SW 1271 (cell line): ENCODE measurements around the gene SCAPER.
"Not testable (repeated sequence)": the region's sequence is repeated elsewhere in the genome, so short reads cannot be mapped to it uniquely, and the experiment has no call there.

Source experiments
- DNase-seq, 2 experiments: peaks; one replicate each; lab custom pipeline; 2025; lab: John Stamatoyannopoulos, UW

Gene SCAPER

DNA sequence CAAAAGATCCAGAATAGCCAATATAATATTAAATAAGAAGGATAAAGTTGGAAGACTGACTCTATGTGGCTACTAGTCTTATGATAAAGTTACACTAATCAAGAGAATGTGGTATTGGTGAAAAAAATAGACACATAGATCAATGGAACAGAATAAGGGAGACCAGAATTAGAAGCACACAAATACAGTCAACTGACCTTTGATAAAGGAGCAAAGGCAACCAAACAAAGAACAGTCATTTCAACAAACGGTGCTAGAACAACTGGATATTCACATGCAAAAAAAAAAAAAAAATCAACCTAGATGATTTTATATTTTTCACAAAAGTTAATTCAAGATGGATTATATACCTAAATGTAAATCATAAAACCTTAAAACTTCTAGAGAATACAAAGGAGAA, 422.1 kb downstream of the SCAPER start:
- DNase-seq = no peak

DNA sequence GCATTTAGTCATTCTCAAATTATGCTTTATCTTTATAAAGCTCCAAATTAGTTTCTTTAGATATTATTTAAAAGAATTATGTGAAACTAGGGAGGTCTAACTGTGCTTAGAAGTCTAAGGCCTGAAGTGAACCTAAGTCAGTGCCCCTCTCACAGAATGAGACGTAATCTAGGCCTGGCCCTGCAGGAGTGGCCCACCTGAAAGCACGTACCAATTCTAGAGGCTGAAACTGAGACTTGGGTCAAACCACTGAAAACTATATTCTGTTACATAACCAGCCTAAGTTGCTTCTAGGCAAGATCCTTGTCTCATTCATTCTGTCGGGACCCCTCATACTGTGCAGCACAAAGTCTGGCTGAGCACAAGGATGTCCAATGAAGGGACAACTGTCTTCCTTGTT, 424.9 kb downstream of the SCAPER start:
- no peak for DNase-seq

DNA sequence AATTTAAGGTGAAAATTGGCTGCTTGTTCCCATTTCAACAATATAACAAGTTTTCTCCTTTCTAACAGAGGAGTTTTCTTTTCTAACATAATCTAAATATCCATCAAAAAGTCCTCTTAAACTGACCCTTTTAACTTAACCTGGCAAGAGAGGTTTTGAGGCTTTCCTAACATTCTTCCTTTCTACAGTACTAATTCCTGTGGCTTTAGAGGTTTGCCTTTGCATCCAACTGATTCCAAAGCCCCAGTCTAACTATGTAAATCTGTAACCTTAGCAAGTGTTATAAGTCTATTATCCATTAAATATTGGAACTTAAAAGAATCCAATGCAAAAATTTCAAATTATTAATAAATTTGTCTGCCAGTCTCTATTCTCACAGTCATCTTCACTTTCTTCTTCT, 434.4 kb downstream of the SCAPER start:
- DNase-seq = no peak

DNA sequence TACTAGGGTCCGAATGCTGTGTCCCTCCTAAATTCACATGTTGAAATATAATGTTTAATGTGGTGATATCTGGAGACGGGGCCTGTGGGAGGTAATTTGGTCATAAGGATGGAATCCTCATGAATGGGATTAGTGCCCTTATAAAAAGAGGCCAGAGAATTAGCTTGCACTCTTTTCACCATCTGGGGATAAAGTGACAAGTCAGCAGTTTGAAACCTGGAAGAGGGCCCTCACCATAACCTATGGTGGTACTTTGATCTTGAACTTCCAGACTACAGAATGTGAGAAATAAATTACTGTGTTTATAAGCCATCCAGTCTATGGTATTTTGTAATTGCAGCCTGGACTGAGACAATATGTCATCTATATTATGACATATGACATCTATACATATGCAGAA, 436.4 kb downstream of the SCAPER start:
- no peak for DNase-seq

DNA sequence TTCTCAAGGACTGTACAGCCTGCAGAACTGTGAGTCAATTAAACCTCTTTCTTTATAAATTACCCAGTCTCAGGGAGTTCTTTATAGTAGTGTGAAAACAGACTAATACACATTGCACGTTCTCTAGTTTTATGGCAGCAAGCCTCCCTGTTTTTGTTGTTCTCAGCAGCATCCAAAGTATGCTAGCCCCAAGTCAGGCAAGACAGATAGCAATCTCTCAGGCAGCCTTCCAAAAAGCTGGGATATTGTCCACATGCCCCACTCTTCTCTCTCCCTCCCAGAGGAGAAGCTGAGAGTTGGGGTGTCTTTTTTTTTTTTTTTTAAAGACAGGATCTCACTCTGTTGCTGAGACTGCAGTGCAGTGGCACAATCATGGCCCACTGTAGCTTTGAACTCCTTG, 438.0 kb downstream of the SCAPER start:
- DNase-seq = no peak

DNA sequence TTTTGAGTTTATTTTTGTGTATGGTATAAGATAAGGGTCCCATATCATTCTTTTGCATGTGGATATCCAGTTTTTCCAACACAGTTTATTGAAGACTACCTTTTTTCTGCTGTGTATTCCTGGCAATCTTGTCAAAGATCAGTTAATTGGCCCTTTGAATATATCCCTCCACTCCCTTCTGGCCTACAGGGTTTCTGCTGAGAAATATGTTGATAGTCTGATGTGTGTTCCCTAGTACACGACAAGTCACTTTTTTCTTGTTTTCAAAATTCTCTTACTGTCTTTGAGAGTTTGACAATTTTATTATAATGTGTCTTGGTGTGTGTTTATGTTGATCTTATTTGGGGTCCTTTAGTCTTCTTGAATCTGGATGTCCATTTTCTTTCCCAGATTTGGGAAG, 439.4 kb downstream of the SCAPER start:
- no peak for DNase-seq

DNA sequence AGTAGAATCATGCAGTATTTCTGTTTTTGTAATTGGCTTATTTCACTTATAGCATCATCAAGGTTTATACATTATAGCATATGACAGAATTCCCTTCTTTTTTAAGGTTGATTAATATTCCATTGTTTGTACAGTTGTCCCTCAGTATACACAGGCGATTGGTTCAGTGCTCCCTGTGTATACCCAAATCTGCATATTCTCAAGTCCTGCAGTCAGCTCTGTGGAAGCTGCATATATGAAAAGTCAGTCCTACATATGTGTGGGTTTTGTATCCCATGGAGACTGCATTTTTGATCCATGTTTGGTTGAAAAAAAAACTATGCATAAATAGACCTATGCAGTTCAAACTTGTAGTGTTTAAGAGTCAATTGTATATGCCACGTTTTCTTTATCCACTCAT, 440.9 kb downstream of the SCAPER start:
- DNase-seq = no peak

DNA sequence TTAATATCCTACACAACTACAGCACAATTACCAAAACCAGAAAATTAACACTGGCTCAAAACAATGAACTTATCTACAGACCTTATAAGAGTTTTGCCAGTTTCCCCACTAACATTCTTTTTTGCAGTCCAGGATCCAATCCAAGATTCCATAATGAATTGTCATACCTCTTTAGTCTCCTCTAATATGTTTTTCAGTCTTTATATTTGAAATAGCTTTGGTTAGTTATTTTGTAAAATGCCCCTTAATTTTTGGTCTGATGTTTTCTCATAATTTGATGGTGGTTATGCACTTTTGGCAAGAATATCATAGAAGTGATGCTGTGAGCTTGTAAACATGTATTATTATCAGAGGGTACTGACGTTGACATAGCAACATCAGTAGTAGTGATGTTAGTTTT, 444.3 kb downstream of the SCAPER start:
- no peak for DNase-seq

DNA sequence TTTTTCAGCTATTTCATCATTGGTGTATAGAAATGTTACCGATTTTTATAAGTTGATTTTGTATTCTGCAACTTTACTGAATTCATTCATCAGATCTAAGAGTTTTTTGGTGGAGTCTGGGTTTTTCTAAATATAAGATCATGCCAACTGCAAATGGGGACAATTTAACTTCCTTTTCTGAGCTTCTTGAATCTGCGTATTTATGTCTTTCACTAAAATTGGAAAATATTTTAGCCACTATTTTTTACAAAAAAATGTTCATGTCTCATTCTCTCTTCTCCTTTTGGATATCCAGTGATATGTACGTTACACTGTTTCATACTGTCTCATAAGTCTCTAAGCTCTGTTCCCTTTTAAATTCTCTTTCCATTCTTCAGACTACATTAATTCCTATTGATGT, 444.8 kb downstream of the SCAPER start:
- DNase-seq = no peak

DNA sequence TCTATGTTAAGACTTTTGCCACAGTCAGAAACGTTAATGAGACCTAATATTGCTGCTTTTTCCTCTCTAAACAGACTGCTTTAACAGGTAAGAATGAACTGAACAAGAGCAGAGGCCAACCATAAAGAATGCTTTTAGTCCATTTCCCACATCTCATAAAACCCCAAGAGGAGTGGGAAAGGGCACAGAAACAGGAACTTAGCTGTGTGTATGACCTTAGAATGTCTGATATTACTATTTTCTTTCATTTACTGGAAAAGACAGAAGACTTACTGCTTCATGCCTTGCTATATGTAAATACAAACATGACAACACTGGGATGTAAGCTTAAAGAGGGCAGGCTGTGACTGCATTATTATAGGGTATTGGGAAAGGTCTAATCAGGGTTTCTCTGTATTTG, 453.6 kb downstream of the SCAPER start:
- DNase-seq = no peak

DNA sequence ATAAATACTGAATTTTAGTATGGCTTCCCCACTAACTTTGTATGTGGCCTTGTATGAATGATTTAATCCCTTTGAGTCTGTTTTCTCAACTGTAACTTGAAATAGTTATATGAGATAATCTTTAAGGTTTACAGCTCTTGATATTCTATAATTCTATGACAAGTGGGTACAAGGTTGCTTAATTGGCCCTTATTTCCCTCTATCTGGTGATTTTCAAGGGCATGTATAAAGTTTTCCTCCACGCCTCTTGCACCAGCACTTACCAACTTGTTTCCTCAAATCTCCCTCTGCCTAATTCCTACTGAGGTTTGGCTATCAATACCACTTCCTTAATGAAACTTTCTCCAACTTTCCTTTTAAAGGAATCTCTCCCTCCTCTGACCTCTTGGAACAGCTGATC, 455.7 kb downstream of the SCAPER start:
- DNase-seq = no peak

DNA sequence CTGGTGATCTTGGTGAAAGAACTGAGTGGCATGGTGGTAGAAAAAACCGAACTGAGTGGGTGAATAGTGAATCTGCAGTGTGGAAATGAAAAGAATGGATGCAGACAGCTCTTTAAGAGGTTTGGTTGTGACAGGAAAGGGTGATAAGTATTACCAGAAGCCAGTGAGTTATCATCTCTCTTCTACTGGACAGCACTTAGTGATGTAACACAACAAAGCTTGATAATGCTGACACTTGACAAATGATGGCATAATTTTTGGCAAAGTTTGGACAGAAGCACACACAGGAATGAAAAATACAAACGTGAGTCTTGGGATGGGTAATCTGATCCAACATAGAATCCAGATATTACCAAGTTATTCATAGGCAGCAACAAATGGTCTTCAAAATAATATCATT, 456.4 kb downstream of the SCAPER start:
- no peak for DNase-seq

DNA sequence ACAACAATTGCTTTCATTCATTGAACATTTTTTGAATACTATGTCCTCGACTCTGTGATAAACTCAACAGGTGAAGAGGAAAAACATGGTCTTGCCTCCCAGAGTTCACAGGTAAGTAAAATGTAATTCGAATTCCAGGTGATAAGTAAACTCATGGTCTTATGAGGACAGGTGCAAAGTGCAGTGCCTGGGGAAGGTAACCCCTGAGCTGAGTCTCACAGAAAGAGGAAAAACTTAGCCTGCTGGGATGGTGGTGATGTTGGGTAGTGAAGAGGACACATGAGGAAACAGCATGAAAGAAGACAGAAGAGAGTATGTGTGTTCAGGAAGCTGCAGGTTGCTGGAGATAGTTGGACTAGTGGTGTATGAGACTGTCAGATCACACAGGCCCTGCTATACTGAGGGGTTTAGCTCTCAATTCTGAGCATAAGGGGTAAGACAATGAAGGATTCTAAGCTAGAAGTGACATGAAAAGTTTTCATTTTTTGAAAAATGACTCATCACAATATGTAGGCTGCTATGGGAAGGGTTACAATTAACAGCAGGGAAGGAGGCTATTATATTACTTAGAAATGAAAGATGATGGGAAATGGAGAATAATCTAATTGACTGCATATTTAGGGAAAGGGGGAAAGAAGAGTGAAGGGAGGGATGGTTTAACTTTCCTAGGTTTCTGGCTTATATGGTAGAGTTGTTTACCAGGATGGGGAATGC, 457.3 kb downstream of the SCAPER start:
- no peak for DNase-seq

DNA sequence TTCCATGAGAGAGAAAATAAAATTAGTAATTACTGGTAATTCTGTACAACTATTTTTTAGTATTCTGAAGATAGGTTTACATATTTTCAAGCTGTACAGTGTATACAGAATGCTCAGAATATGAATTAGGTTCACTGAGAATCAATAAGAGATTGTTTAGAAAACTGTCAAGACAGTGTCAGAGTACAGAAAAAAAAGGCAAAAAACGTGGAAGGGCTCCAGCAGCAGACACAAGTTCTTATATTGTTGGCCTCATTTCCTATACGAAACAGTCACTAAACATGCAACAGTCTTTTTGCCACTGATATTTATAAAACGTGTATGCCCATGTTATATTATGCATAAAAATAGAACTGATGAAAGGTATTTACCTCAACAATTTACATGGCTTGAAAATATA, 464.7 kb downstream of the SCAPER start:
- DNase-seq = no peak

DNA sequence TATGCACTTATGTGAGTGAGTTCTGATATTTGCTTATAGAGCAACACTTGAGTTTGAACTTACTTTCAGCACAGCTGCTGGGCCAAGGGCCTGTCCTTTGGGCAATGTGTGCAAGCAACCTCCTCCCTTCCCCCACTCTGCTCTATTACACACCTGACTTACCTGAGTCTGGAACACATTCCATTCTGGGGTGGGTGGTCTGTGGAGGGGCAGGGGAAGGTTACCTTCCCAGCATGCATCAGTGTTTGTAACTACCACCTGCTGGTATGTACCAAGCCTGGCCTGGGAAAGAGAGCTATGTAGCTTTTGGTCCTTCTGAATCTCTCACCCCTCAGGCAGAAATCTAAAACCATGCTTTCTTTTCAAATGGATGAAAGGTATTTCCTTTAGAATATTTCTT, 465.6 kb downstream of the SCAPER start:
- no peak for DNase-seq

DNA sequence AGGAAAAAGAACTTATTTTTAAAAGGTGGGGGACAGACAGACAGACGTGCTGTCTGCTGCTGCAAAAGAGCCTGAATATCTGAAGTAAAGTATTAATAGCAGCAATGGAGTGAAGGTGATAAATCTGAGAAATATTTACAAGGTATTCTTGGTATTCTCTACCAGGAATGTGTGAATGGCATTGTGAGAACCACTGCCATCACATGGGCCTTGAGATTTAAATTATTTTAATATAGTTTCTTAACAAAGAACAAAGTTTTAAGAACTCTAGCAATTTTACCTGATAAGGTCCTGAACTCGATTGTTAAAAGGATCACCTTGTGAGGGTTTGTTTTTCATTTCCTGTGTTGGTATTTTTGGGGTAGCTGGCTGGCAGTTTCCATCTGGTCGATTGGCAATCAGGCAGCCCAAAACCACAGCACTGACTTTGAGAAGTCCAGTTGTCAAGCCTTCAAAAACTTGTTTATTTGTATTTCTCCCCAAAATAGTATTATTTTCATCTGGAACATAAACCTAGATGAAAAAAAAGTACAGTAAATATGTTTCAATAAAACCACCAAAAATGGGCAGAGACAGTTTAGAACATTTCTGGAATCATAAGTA, 471.2 kb downstream of the SCAPER start:
- peak in 1 of 2 experiments; percentile 58 for DNase-seq

DNA sequence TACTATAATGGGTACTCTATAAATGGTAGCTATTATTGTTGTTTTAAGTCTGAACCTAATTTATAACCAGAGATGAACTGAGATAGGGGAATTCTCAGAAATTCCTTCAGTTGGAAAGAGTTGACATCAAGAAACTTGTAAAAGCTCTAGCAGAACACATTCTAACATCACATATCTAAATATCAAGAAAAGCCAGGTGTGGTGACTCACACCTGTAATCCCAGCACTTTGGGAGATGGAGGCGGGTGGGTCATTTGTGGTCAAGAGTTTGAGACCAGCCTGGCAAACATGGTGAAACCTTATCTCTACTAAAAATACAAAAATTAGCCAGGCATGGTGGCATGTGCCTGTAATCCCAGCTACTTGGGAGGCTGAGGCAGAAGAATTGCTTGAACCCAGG, 472.1 kb downstream of the SCAPER start:
- not testable (repeated sequence) for DNase-seq

DNA sequence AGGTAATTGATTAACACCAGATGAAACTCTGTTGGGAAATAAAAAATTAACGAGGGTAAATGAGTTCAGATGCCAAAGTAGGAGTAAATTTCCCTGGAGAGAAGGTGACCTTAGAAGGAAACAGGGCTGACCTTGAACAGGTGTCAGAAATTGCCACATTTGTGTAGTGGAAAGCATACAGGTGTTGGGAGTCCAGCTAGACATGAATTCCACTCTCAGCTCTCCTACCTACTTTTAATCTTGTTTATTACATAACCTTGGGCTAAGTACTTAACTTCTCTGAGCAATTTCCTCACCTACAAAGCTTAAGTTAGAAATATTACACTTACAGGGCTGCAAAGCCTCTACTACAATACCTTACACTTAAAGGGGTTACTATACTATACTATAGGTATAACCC, 472.5 kb downstream of the SCAPER start:
- DNase-seq = no peak

DNA sequence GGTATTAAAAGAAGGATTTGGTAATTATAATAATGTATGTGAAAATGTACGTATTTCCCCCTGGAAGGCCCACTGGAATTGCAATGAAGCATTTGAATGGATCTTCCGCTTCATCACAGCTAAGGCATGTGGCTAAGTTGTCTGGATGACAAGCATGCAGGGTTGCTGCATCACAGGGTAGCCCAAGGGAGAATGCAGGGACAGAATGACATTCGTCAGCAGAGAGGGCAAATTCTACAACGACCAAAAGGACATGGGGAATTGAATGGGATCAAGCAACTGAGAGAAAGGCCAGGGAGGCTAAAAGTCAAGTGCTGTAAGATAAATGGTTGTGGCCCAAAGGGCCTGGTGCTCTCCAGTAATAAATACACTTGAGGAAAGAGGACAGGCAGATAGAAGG, 473.2 kb downstream of the SCAPER start:
- no peak for DNase-seq

DNA sequence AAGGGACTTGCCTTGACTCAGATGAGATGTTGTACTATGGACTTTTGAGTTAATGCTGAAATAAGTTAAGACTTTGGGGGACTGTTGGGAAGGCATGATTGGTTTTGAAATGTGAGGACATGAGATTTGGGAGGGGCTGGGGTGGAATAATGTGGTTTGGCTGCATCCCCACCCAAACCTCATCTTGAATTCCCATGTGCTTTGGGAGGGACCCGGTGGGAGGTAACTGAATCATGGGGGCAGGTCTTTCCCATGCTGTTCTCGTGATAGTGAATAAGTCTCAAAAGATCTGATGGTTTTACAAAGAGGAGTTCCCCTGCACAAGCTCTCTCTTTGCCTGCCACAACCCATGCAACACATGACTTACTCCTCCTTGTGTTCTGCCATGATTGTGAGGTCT, 474.4 kb downstream of the SCAPER start:
- not testable (repeated sequence) for DNase-seq

DNA sequence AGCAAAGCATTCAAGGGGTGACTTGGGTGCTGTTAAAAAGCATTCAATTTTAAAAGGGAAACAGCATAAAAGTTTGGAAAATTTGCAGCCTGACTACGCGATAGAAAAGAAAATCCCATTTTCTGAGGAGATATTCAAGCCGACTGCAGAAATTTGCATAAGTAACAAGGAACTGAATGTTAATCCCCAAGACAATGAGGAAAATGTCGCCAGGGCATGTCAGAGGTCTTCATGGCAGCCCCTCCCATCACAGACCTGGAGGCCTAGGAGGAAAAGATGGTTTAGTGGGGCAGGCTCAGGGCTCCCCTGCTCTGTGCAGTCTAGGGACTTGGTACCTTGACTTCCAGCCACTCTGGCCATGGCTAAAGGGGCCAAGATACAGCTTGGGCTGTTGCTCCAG, 475.5 kb downstream of the SCAPER start:
- no peak for DNase-seq

DNA sequence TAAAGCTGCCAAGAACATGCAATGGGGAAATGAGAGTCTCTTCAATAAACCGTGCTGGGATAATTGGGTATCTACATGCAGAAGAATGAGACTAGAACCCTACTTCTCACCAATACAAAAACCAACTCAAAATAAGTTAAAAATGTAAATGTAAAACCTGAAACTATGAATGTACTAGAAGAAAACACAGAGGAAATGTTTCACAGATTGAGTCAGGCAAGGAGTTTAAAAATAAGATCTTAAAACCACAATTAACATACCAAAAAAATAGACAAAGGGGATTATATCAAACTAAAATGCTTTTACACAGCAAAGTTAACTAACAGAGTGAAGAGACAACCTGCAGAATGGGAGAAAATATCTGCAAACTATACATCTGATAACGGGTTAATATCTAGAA, 478.2 kb downstream of the SCAPER start:
- DNase-seq = no peak

DNA sequence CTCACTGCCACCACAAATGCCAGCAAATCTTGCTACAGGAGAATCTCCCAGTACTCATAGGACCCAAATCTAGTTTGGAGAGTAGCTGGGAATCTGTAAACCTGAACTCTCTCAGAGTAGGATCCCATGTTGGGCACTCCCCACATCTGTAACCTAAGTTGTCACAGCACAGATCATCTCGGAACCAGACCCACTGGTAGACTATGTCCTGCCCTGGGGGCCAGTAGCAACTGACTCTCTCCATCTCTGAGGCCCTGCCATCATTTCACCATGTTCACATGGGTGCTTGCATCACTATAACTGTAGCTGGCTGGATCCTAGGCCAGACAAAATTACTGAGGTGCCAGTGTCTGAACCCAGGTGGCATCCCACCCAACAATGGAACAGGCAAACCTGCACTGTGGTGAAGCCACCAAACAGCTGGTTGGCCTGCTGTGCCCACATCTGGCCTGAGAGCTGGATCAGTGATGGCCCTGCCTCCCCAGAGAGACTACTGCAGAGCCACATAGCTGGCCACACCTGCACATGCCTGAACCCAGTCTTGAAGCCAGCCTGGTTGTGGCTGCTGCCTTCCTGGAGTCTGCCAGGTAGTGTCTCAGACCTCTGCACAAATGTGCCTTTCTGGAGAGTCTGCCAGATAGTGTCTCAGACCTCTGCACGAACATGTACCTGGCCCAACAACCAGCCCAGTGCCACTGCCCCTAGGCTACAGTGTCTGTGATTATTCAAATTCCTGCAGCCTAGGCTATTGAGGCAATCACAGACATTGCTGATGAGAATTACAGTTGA, 486.6 kb downstream of the SCAPER start:
- no peak for DNase-seq
